ENCODE measurements around the gene TP73.

TP73 gene

DNA sequence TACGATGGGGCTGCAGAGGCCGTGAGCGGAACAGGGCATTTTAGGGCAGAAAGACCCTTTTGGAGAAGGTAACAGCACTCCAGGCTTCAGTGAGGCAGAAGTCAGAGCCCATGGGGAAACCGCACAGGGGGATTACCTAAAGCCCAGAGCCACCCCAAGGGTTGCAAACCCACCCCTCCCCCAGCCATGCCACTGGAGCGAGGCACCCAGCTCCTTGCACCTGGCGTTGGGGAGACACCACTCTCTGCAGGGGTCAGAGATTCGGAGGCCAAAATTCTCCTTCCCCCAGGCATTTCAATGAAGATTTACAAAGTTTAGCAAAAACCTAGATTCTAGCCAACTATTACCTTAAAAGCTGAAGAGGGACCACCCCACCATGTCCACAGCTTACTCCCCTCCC, 61.5 kb downstream of the TP73 start:
- Histone ChIP-seq H3K36me3 (ENCODE audit: control insufficient read depth, insufficient read depth, low read length) (peaks cover 3% of the 10 kb centered on the region), H3K4me3 (replicated peaks; ENCODE audit: low read depth, low read length) (no peak overlapping the region), H3K27me3 (replicated peaks; ENCODE audit: control insufficient read depth, insufficient read depth, low read length) (no peaks in the 10 kb centered on the region)
- no peak for DNase-seq (ENCODE audit: extremely low read depth, insufficient read length)
- TF ChIP-seq, protein P1, sequence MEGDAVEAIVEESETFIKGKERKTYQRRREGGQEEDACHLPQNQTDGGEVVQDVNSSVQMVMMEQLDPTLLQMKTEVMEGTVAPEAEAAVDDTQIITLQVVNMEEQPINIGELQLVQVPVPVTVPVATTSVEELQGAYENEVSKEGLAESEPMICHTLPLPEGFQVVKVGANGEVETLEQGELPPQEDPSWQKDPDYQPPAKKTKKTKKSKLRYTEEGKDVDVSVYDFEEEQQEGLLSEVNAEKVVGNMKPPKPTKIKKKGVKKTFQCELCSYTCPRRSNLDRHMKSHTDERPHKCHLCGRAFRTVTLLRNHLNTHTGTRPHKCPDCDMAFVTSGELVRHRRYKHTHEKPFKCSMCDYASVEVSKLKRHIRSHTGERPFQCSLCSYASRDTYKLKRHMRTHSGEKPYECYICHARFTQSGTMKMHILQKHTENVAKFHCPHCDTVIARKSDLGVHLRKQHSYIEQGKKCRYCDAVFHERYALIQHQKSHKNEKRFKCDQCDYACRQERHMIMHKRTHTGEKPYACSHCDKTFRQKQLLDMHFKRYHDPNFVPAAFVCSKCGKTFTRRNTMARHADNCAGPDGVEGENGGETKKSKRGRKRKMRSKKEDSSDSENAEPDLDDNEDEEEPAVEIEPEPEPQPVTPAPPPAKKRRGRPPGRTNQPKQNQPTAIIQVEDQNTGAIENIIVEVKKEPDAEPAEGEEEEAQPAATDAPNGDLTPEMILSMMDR (IDR thresholded peaks at IDR 0.05; ENCODE audit: insufficient read depth, low read length, poor library complexity, severe bottlenecking) = no peak

DNA sequence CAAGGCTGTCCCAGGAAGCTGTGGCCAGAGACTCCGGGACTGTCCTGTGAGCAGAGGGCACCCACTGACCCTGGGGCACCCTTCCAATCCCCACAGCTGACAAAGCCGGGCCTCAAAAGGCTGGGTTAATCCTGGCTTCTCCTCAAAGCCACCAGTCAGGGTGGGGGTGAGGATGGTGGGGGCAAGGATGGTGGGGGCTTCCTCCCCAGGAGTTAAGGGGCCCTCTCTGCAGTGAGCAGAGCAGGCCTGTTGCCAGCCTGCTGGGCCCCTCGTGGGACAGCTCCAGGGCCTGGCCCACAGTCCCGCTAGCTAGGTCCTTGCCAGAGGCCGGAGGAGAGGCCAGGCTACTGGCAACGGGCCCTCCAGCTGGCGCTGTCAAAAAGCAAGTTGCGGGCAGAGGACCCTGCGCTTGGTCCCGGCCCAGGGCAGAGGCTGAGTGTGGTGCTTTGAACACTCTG, 62.0 kb downstream of the TP73 start:
- H3K4me3 ChIP-seq (replicated peaks; ENCODE audit: low read depth, low read length) = no peak overlapping the region
- H3K27me3 ChIP-seq (replicated peaks; ENCODE audit: control insufficient read depth, insufficient read depth, low read length) = no peaks in the 10 kb centered on the region
- H3K36me3 ChIP-seq (ENCODE audit: control insufficient read depth, insufficient read depth, low read length) = peaks cover 3% of the 10 kb centered on the region
- DNase-seq (ENCODE audit: extremely low read depth, insufficient read length) = no peak
- TF ChIP-seq, protein P1 (IDR thresholded peaks at IDR 0.05; ENCODE audit: insufficient read depth, low read length, poor library complexity, severe bottlenecking) = no peak

DNA sequence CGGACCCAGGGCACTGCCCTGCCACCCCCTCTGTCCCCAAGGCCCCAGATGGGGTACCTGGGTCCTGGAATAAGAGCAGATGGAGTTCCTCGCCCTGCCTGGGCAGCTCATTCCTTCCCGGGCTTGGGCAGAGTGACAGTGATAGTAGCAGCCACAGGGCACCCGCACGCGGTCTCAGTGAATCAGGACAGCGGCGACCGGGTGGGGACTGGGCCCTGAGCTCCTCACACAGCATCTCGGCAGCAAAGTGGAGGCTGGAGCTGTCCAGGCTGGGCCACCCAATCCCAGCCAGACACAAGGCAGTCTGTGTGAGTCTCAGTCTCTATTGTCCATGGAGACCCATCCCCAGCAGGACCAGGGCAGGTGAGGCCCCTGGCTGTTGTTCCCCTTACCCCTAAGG, 62.5 kb downstream of the TP73 start:
- H3K36me3 ChIP-seq (ENCODE audit: control insufficient read depth, insufficient read depth, low read length) = peaks cover 3% of the 10 kb centered on the region
- no peak overlapping the region for H3K4me3 ChIP-seq (replicated peaks; ENCODE audit: low read depth, low read length)
- no peak for DNase-seq (ENCODE audit: extremely low read depth, insufficient read length)
- no peaks in the 10 kb centered on the region; the same call in 1 of the 2 replicates for H3K27me3 ChIP-seq (replicated peaks; ENCODE audit: control insufficient read depth, insufficient read depth, low read length)
- TF ChIP-seq, protein P1 (IDR thresholded peaks at IDR 0.05; ENCODE audit: insufficient read depth, low read length, poor library complexity, severe bottlenecking) = no peak

DNA sequence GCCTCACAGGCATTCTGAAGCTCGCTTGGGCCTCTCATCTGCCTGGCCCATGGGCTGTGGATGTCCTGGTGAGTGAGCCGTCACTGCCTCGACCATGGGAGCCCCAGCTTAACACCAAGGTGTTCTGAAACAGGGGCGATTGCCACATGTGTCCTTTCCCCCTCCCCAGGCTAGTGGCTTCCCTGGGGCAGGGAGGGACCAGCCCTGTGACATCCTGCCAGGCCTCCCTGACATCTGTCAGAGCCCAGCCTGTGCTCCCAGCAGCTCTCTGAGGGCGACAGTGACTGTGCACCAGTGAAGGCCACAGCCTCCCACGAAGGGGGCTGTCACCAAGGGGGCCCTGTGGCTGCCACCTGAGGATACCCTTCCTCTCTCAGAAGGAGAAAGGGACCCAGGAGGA, 64.0 kb downstream of the TP73 start:
- no peak for DNase-seq (ENCODE audit: extremely low read depth, insufficient read length)
- TF ChIP-seq, protein P1 (IDR thresholded peaks at IDR 0.05; ENCODE audit: insufficient read depth, low read length, poor library complexity, severe bottlenecking) = no peak
- no peak overlapping the region for H3K4me3 ChIP-seq (replicated peaks; ENCODE audit: low read depth, low read length)
- peaks cover 2% of the 10 kb centered on the region; the same call in 1 of the 2 replicates for H3K36me3 ChIP-seq (ENCODE audit: control insufficient read depth, insufficient read depth, low read length)
- H3K27me3 ChIP-seq (replicated peaks; ENCODE audit: control insufficient read depth, insufficient read depth, low read length) = no peaks in the 10 kb centered on the region; the same call in 1 of the 2 replicates

DNA sequence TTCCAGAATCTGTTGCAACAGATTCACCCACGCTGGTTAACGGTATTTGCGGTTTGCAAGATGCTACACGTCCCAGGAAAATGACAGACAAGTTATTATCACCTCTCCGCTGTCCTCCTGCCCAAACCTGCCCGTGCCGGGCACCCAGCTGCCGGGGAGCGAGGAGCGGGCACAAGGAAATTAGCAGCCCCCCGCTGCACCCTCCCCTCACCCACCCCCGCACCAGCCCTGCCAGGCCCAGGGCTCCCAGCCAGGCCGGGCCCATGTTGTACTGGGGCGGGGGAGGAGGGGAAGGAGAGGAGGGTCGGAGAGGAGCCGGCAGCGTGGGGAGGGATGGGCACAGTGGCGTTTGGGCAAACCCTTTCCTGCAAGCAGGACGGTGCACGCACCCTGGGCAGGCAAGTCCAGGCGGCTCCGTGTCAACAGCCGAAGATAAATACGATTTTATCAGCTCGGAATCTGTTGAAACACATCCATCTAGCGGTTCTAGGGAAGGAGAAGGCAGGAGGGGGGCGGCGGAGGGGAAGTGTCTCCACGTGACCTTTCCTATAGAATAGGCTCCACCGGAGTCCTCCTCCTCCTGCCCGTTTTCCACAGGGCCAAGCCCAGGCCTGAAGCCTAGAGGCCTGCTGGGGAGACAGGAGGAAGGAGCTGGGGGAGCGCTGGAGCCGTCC, 64.9 kb downstream of the TP73 start:
- TF ChIP-seq, protein P1 (IDR thresholded peaks at IDR 0.05; ENCODE audit: insufficient read depth, low read length, poor library complexity, severe bottlenecking) = no peak
- DNase-seq (ENCODE audit: extremely low read depth, insufficient read length) = no peak
- H3K4me3 ChIP-seq (replicated peaks; ENCODE audit: low read depth, low read length) = no peak overlapping the region
- no peaks in the 10 kb centered on the region; the same call in 1 of the 2 replicates for H3K27me3 ChIP-seq (replicated peaks; ENCODE audit: control insufficient read depth, insufficient read depth, low read length)
- H3K36me3 ChIP-seq (ENCODE audit: control insufficient read depth, insufficient read depth, low read length) = peaks cover 2% of the 10 kb centered on the region; the same call in 1 of the 2 replicates
